GM23248 (cell line): ENCODE results near the gene GIT1. TPM values are rescaled to one million over a fixed set of nuclear protein-coding genes. Genes with fewer than 3 reads are reported as not detected.

ENCODE experiments used
- DNase-seq: peaks from one replicate; pipeline ENCODE4 v3.0.0-alpha.2; 2015
- H2AFZ ChIP-seq: fragments of 200-600 bp; sonication (generic); 2 replicates; pipeline ENCODE4 v1.6.1; 2016; ENCODE audit warnings: antibody characterized with exemption
- H3F3A ChIP-seq: fragments of 200-600 bp; sonication (generic); 2 replicates; pipeline ENCODE4 v1.6.1; 2016; ENCODE audit warnings: mild to moderate bottlenecking, antibody characterized with exemption, mixed run types; ENCODE audit not compliant: insufficient read depth
- H3K27ac ChIP-seq: fragments of 200-600 bp; sonication (generic); 2 replicates; pipeline ENCODE4 v1.5.1; 2016; ENCODE audit warnings: mild to moderate bottlenecking
- H3K27me3 ChIP-seq: fragments of 200-600 bp; sonication (generic); replicated peaks from 2 replicates; pipeline ENCODE4 v1.6.1; 2016; ENCODE audit warnings: mild to moderate bottlenecking; ENCODE audit not compliant: insufficient read depth
- H3K36me3 ChIP-seq: fragments of 200-600 bp; sonication (generic); 2 replicates; pipeline ENCODE4 v1.6.1; 2016; ENCODE audit warnings: low read depth, mild to moderate bottlenecking
- H3K4me1 ChIP-seq: fragments of 200-600 bp; sonication (generic); 2 replicates; pipeline ENCODE4 v1.6.1; 2016; ENCODE audit warnings: mild to moderate bottlenecking; ENCODE audit not compliant: insufficient read depth
- H3K4me2 ChIP-seq: fragments of 200-600 bp; sonication (generic); one replicate; pipeline ENCODE4 v1.6.1; 2016; ENCODE audit warnings: mild to moderate bottlenecking; ENCODE audit not compliant: unreplicated experiment
- H3K4me3 ChIP-seq: fragments of 200-600 bp; sonication (generic); 2 replicates; pipeline ENCODE4 v1.5.1; 2016; ENCODE audit warnings: mild to moderate bottlenecking
- H3K79me2 ChIP-seq: fragments of 200-600 bp; sonication (generic); 2 replicates; pipeline ENCODE4 v1.6.1; 2016; ENCODE audit warnings: mild to moderate bottlenecking; ENCODE audit not compliant: insufficient read depth
- H3K9ac ChIP-seq: fragments of 200-600 bp; sonication (generic); 2 replicates; pipeline ENCODE4 v1.6.1; 2016; ENCODE audit warnings: mild to moderate bottlenecking
- H3K9me2 ChIP-seq: fragments of 200-600 bp; sonication (generic); 2 replicates; pipeline ENCODE4 v1.6.1; 2016; ENCODE audit warnings: mixed run types, mild to moderate bottlenecking, moderate library complexity; ENCODE audit not compliant: insufficient read depth
- H3K9me3 ChIP-seq: fragments of 200-600 bp; sonication (generic); one replicate; pipeline ENCODE4 v1.6.1; 2017; ENCODE audit warnings: low read depth
- H4K20me1 ChIP-seq: fragments of 200-600 bp; sonication (generic); 2 replicates; pipeline ENCODE4 v1.6.0; 2016; ENCODE audit not compliant: insufficient read depth
- EZH2 ChIP-seq: fragments of 200-600 bp; sonication (generic); IDR thresholded peaks from 2 replicates; pipeline ENCODE4 v1.6.1; 2018; ENCODE audit warnings: antibody characterized with exemption, mild to moderate bottlenecking; ENCODE audit not compliant: insufficient read depth, poor library complexity, severe bottlenecking
- EZH2phosphoT487 ChIP-seq: fragments of 200-600 bp; sonication (generic); IDR thresholded peaks from 2 replicates; pipeline ENCODE4 v1.6.1; 2018; ENCODE audit warnings: antibody characterized with exemption, moderate library complexity, mild to moderate bottlenecking, low read depth; ENCODE audit not compliant: insufficient read depth
- WGBS, 2 experiments: methylation state at CpG; one replicate each; pipeline ENCODE4 v1.1.6; 2015 to 2017; ENCODE audit warnings: low lambda C conversion rate in 2 of 2, low coverage in 1 of 2; ENCODE audit errors: missing lambda C conversion rate in 2 of 2; 5-methylcytosine and 5-hydroxymethylcytosine counted together
- in situ Hi-C: fragments of 300-500 bp; cut with MboI; formaldehyde crosslinking; loops from 2 replicates; pipeline ENCODE4 v1.15.0; 2020
- polyA plus RNA-seq: library from polyadenylated mRNA; unstranded; fragments of >200 nt; fragmentation: Nextera tagmentation; extraction: Ambion mirVana; gene quantifications from 2 replicates; pipeline ENCODE4 v1.2.1, GENCODE V29; 2016
- total RNA-seq: library from RNA; depleted of rRNA; stranded (reverse); fragments of >200 nt; shearing (Covaris generic); gene quantifications from 2 replicates; pipeline ENCODE4 v1.2.3, GENCODE V29; 2014

GIT1 gene
- total and polyA plus RNA-seq, 2 experiments from 2014 or later, result 6.0 to 19.5 TPM

GRCh38 chr17:29576214-29577000 is 13.0 kb downstream of the GIT1 start:
- Histone ChIP-seq H3K4me2 (no peak overlapping the region), H3K9ac (no peak overlapping the region), H3K4me3 (no peak overlapping the region), H3K27ac (no peak overlapping the region), H3K27me3 (no peaks in the 10 kb centered on the region), H3F3A (no peaks in the 10 kb centered on the region), H3K4me1 (0 out of 2 replicates have a peak, but pooled peaks cover 8% of the 10 kb centered on the region), H3K79me2 (no peaks in the 10 kb centered on the region; the same call in 1 of the 2 replicates), H3K36me3 (peaks cover 5% of the 10 kb centered on the region; the same call in 1 of the 2 replicates), H4K20me1 (no peaks in the 10 kb centered on the region), H3K9me2 (no peaks in the 10 kb centered on the region), H3K9me3 (no peaks in the 10 kb centered on the region), H2AFZ (no peak overlapping the region)
- in situ Hi-C loops, result no loop called here
- DNase-seq, result no peak
- 94 to 96% methylated on average over 32 to 37 of the region's 37 CpGs for WGBS, 2 experiments
- TF ChIP-seq EZH2phosphoT487, result no peak
- TF ChIP-seq EZH2, result no peak

GRCh38 chr17:29575511-29576213 is 13.8 kb downstream of the GIT1 start:
- no peak for TF ChIP-seq EZH2phosphoT487
- no peak for TF ChIP-seq EZH2
- H3K27me3 ChIP-seq, result no peaks in the 10 kb centered on the region
- 89% methylated on average over 28 of the region's 28 CpGs for WGBS, 2 experiments
- no peak overlapping the region for H3K4me3 ChIP-seq
- H4K20me1 ChIP-seq, result no peaks in the 10 kb centered on the region
- H3K9me3 ChIP-seq, result no peaks in the 10 kb centered on the region
- DNase-seq, result no peak
- H3K27ac ChIP-seq, result no peak overlapping the region
- peaks cover 5% of the 10 kb centered on the region; the same call in 1 of the 2 replicates for H3K36me3 ChIP-seq
- no peaks in the 10 kb centered on the region; the same call in 1 of the 2 replicates for H3F3A ChIP-seq
- no peak overlapping the region for H3K9ac ChIP-seq
- in situ Hi-C loops, result no loop called here
- no peak overlapping the region for H3K4me2 ChIP-seq
- 0 out of 2 replicates have a peak, but pooled peaks cover 8% of the 10 kb centered on the region for H3K4me1 ChIP-seq
- no peaks in the 10 kb centered on the region for H3K9me2 ChIP-seq
- H3K79me2 ChIP-seq, result no peaks in the 10 kb centered on the region; the same call in 1 of the 2 replicates
- no peak overlapping the region for H2AFZ ChIP-seq

- Histone ChIP-seq H3K4me1 (0 out of 2 replicates have a peak, but pooled peaks cover 8% of the 10 kb centered on the region), H3K9me3 (no peaks in the 10 kb centered on the region), H3K4me3 (no peak overlapping the region), H4K20me1 (no peaks in the 10 kb centered on the region), H3K79me2 (no peaks in the 10 kb centered on the region), H3K9me2 (no peaks in the 10 kb centered on the region), H3F3A (peaks cover under 1% of the 10 kb centered on the region; the same call in 1 of the 2 replicates), H2AFZ (no peak overlapping the region), H3K27me3 (no peaks in the 10 kb centered on the region), H3K36me3 (peaks cover 5% of the 10 kb centered on the region; the same call in 1 of the 2 replicates), H3K27ac (no peak overlapping the region), H3K9ac (no peak overlapping the region), H3K4me2 (no peak overlapping the region)
- TF ChIP-seq EZH2phosphoT487 (no peak), EZH2 (no peak)
- in situ Hi-C loops, result loop anchor here (25.0 kb wide), 1 partner anchor 113 kb away; no protein-coding TSS in a partner anchor
- DNase-seq, result no peak
- WGBS, 2 experiments, result 86 to 94% methylated on average over 16 to 17 of the region's 17 CpGs
These were observed 14.5 kb downstream of the GIT1 start for GRCh38 chr17:29574732-29575510.
